ENCODE results near the gene PDGFD. TPM values are rescaled to one million over a fixed set of nuclear protein-coding genes. Genes with fewer than 3 reads are reported as not detected.

Gene PDGFD
- total RNA-seq, 6 experiments from 2014 or later, result 0.37 to 0.69 (median 0.42) TPM

DNA sequence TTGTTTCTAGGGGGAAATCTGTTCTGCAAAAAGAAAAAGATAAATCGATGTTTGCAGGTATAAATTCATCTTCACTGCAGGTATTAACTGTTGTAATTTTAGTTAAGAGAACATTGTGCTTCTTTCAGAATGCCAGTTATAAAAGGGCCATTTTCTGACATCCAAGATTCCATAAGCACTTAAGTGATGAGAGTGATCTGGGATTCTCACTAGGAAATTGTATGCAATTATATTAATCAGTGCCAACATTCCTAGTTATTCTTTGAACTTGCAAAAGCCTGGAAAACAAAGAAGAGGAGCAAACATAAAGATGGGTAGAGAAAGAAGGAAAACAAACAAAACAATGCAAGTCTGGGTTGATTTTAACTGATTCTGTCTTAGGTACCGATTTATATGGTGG, 122.2 kb downstream of the PDGFD start:
- Mint-ChIP-seq H3K27ac (no peak overlapping the region), H3K36me3 (ENCODE audit: low read depth) (no peaks in the 10 kb centered on the region), H3K9me3 (no peaks in the 10 kb centered on the region; the same call in 1 of the 2 replicates), H3K4me3 (no peak overlapping the region), H3K4me1 (ENCODE audit: low read depth) (peaks cover 8% of the 10 kb centered on the region; the same call in 1 of the 2 replicates), H3K27me3 (ENCODE audit: insufficient read depth) (peaks cover 2% of the 10 kb centered on the region; the same call in 1 of the 2 replicates)
- TF ChIP-seq, protein P1, sequence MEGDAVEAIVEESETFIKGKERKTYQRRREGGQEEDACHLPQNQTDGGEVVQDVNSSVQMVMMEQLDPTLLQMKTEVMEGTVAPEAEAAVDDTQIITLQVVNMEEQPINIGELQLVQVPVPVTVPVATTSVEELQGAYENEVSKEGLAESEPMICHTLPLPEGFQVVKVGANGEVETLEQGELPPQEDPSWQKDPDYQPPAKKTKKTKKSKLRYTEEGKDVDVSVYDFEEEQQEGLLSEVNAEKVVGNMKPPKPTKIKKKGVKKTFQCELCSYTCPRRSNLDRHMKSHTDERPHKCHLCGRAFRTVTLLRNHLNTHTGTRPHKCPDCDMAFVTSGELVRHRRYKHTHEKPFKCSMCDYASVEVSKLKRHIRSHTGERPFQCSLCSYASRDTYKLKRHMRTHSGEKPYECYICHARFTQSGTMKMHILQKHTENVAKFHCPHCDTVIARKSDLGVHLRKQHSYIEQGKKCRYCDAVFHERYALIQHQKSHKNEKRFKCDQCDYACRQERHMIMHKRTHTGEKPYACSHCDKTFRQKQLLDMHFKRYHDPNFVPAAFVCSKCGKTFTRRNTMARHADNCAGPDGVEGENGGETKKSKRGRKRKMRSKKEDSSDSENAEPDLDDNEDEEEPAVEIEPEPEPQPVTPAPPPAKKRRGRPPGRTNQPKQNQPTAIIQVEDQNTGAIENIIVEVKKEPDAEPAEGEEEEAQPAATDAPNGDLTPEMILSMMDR (IDR thresholded peaks at IDR 0.05), result no peak
- DNase-seq, result no peak

DNA sequence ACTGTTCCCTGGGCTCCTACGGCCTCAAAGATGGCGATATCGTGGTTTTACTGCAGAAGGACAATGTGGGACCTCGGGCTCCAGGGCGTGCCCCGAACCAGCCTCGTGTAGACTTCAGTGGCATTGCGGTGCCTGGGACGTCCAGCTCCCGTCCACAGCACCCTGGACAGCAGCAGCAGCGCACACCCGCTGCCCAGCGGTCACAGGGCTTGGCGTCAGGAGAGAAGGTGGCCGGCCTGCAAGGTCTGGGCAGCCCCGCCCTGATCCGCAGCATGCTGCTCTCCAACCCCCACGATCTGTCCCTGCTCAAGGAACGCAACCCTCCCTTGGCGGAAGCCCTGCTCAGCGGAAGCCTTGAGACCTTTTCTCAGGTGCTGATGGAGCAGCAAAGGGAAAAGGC, 127.0 kb downstream of the PDGFD start:
- TF ChIP-seq, protein P1 (IDR thresholded peaks at IDR 0.05), result no peak
- Mint-ChIP-seq H3K9me3 (no peaks in the 10 kb centered on the region; the same call in 1 of the 2 replicates), H3K36me3 (ENCODE audit: low read depth) (no peaks in the 10 kb centered on the region), H3K4me1 (ENCODE audit: low read depth) (peaks cover 15% of the 10 kb centered on the region), H3K27me3 (ENCODE audit: insufficient read depth) (peaks cover 2% of the 10 kb centered on the region; the same call in 1 of the 2 replicates), H3K27ac (no peak overlapping the region), H3K4me3 (no peak overlapping the region)
- no peak for DNase-seq

DNA sequence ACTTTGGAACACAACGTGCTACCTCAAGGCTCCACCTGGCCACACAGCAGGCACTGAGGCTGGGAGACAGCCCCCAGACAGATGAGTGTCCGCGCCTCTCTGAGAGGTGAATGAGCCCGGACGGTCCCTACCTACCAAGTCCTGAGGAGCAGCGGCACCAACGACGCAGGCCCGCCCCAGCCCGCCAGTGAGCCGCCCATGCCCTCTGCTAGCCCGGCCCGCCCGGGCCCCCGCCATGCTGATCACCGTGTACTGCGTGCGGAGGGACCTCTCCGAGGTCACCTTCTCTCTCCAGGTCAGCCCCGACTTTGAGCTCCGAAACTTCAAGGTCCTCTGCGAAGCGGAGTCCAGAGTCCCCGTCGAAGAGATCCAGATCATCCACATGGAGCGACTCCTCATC, 127.4 kb downstream of the PDGFD start, which contains the start of gene DDI1:
DDI1 (plus strand) TSS at position 53 of the 400 bp plus-strand sequence; CDS start at position 236, 183 bp downstream.
- TF ChIP-seq, protein P1 (IDR thresholded peaks at IDR 0.05), result no peak
- no peak within 1 kb of the TSS for H3K27ac Mint-ChIP-seq

DNA sequence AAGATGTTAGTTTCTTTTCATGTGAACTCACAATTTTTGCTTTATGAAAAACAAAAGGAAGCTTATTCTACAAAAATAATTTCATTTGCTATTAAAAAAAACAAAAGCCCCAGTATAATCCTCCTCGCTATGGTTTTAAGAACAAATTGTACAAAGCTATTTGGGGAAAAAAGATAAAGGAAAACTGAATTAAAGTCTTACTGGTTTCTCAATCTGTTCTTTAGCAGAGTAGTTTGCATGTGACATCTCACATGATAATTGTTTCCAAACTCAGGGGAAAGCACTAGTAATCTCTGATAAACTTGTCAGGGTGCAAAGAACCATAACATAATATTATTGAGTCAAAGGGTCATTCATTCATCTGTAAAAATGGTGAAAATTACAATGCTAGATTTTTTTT, 130.4 kb downstream of the PDGFD start:
- peaks cover 15% of the 10 kb centered on the region for H3K4me1 Mint-ChIP-seq (ENCODE audit: low read depth)
- no peaks in the 10 kb centered on the region for H3K36me3 Mint-ChIP-seq (ENCODE audit: low read depth)
- H3K9me3 Mint-ChIP-seq, result no peaks in the 10 kb centered on the region; the same call in 1 of the 2 replicates
- H3K27me3 Mint-ChIP-seq (ENCODE audit: insufficient read depth), result no peaks in the 10 kb centered on the region
- DNase-seq, result no peak
- H3K27ac Mint-ChIP-seq, result no peak overlapping the region
- TF ChIP-seq, protein P1 (IDR thresholded peaks at IDR 0.05), result no peak
- peak overlapping the region; percentile 16; the same call in 1 of the 2 replicates for H3K4me3 Mint-ChIP-seq

More for the DNA sequence above, 127.4 kb downstream of the PDGFD start, which contains the start of gene DDI1:
- Mint-ChIP-seq H3K4me3 (no peak within 1 kb of the TSS), H3K36me3 (ENCODE audit: low read depth) (no peaks in the 10 kb centered on the region), H3K4me1 (ENCODE audit: low read depth) (peaks cover 15% of the 10 kb centered on the region), H3K9me3 (no peaks in the 10 kb centered on the region; the same call in 1 of the 2 replicates), H3K27me3 (ENCODE audit: insufficient read depth) (peaks cover 2% of the 10 kb centered on the region; the same call in 1 of the 2 replicates)
- DNase-seq, result no peak

DNA sequence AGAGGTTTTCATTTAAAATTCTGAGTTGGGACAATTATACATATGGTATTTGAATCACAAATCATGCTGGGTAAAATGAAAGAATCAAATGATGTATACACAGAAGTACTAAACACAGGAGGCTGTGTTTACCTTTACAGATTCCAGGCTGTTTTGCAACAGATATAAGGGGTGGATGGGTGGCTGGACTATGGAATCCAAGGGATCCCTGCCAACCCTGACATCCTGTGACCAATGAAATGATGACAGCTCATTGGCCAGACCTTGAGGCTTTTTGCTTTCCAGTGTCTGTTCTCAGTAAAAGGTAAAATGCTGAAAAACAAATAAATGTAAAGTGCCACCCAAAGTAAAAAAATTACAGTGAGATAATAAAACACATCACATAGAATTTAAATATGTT, 130.8 kb downstream of the PDGFD start:
- peak; percentile 60 for DNase-seq
- no peak overlapping the region for H3K27ac Mint-ChIP-seq
- TF ChIP-seq, protein P1 (IDR thresholded peaks at IDR 0.05), result no peak
- no peaks in the 10 kb centered on the region for H3K27me3 Mint-ChIP-seq (ENCODE audit: insufficient read depth)
- H3K9me3 Mint-ChIP-seq, result no peaks in the 10 kb centered on the region; the same call in 1 of the 2 replicates
- no peaks in the 10 kb centered on the region for H3K36me3 Mint-ChIP-seq (ENCODE audit: low read depth)
- peaks cover 15% of the 10 kb centered on the region for H3K4me1 Mint-ChIP-seq (ENCODE audit: low read depth)
- H3K4me3 Mint-ChIP-seq, result peak overlapping the region; percentile 16; the same call in 1 of the 2 replicates

Data from HFFc6 (cell line).